Effector CD4-positive, alpha-beta T cell (primary cell): Measurements from ENCODE around the gene ZFHX3.

Source experiments
- DNase-seq: peaks from one replicate; pipeline ENCODE4 v3.0.0-alpha.2; 2020

ZFHX3 gene

GRCh38 chr16:73054498-73054812, 6.5 kb upstream of the ZFHX3 start:
- DNase-seq = no peak

- no peak for DNase-seq
Observed at GRCh38 chr16:73054125-73054484, 6.2 kb upstream of the ZFHX3 start.

- no peak for DNase-seq
Observed at GRCh38 chr16:73053364-73054124, 5.6 kb upstream of the ZFHX3 start.

GRCh38 chr16:73053038-73053363, 5.1 kb upstream of the ZFHX3 start:
- no peak for DNase-seq

GRCh38 chr16:73052576-73052975, 4.6 kb upstream of the ZFHX3 start:
- no peak for DNase-seq

- no peak for DNase-seq
Observed at GRCh38 chr16:73051961-73052360, 4.0 kb upstream of the ZFHX3 start.

GRCh38 chr16:73051226-73051625, 3.3 kb upstream of the ZFHX3 start:
- no peak for DNase-seq

- no peak for DNase-seq
Observed at GRCh38 chr16:73050201-73051099, 2.5 kb upstream of the ZFHX3 start.

GRCh38 chr16:73049511-73049910, 1.6 kb upstream of the ZFHX3 start:
- no peak for DNase-seq

- no peak for DNase-seq
Observed at GRCh38 chr16:73049091-73049490, 1.2 kb upstream of the ZFHX3 start.

GRCh38 chr16:73048292-73049080, 558 bp upstream of the ZFHX3 start:
- DNase-seq = no peak

GRCh38 chr16:73047221-73047535, 750 bp downstream of the ZFHX3 start:
- DNase-seq = no peak

- DNase-seq = no peak
Observed at GRCh38 chr16:73046849-73047214, 1.1 kb downstream of the ZFHX3 start.

- no peak for DNase-seq
Observed at GRCh38 chr16:73046202-73046848, 1.6 kb downstream of the ZFHX3 start.

GRCh38 chr16:73043828-73044467, 4.0 kb downstream of the ZFHX3 start:
- DNase-seq = no peak

- DNase-seq = no peak
Observed at GRCh38 chr16:73042807-73043206, 5.1 kb downstream of the ZFHX3 start.

- DNase-seq = no peak
Observed at GRCh38 chr16:73041676-73042075, 6.3 kb downstream of the ZFHX3 start.

- no peak for DNase-seq
Observed at GRCh38 chr16:73040735-73041402, 7.1 kb downstream of the ZFHX3 start.

GRCh38 chr16:73040136-73040535, 7.8 kb downstream of the ZFHX3 start:
- DNase-seq = no peak

- DNase-seq = no peak
Observed at GRCh38 chr16:73037845-73038570, 9.9 kb downstream of the ZFHX3 start.

GRCh38 chr16:73037331-73037745, 10.6 kb downstream of the ZFHX3 start:
- no peak for DNase-seq
